ENCODE measurements around the gene SMARCC1. TPM values are rescaled to one million over a fixed set of nuclear protein-coding genes. Genes with fewer than 3 reads are reported as not detected.

SMARCC1 gene
- total RNA-seq, 6 experiments from 2014 or later, result 65.8 to 81.9 (median 69.2) TPM

GRCh38 chr3:47658444-47658843 is 123.2 kb downstream of the SMARCC1 start:
- no peaks in the 10 kb centered on the region for H3K27me3 Mint-ChIP-seq (ENCODE audit: insufficient read depth)
- no peaks in the 10 kb centered on the region for H3K9me3 Mint-ChIP-seq
- H3K4me3 Mint-ChIP-seq, result no peak overlapping the region
- H3K4me1 Mint-ChIP-seq (ENCODE audit: low read depth), result peaks cover 15% of the 10 kb centered on the region
- no peak overlapping the region for H3K27ac Mint-ChIP-seq
- no peak for TF ChIP-seq CTCF (IDR thresholded peaks at IDR 0.05)
- DNase-seq, result no peak
- H3K36me3 Mint-ChIP-seq (ENCODE audit: low read depth), result peaks cover 35% of the 10 kb centered on the region

GRCh38 chr3:47652142-47652541 is 129.6 kb downstream of the SMARCC1 start:
- TF ChIP-seq CTCF (IDR thresholded peaks at IDR 0.05), result no peak
- H3K9me3 Mint-ChIP-seq, result no peaks in the 10 kb centered on the region
- DNase-seq, result no peak
- no peaks in the 10 kb centered on the region for H3K27me3 Mint-ChIP-seq (ENCODE audit: insufficient read depth)
- H3K4me1 Mint-ChIP-seq (ENCODE audit: low read depth), result no peaks in the 10 kb centered on the region
- H3K4me3 Mint-ChIP-seq, result no peak overlapping the region
- peaks cover 14% of the 10 kb centered on the region for H3K36me3 Mint-ChIP-seq (ENCODE audit: low read depth)
- no peak overlapping the region for H3K27ac Mint-ChIP-seq

- Mint-ChIP-seq H3K4me1 (ENCODE audit: low read depth) (peaks cover 15% of the 10 kb centered on the region), H3K36me3 (ENCODE audit: low read depth) (peaks cover 4% of the 10 kb centered on the region; the same call in 1 of the 2 replicates), H3K9me3 (no peaks in the 10 kb centered on the region), H3K4me3 (no peak overlapping the region), H3K27ac (no peak overlapping the region), H3K27me3 (ENCODE audit: insufficient read depth) (no peaks in the 10 kb centered on the region)
- DNase-seq, result no peak
- TF ChIP-seq CTCF (IDR thresholded peaks at IDR 0.05), result no peak
Measured at GRCh38 chr3:47650294-47650693, 131.4 kb downstream of the SMARCC1 start.

- H3K9me3 Mint-ChIP-seq, result no peaks in the 10 kb centered on the region
- H3K27me3 Mint-ChIP-seq (ENCODE audit: insufficient read depth), result no peaks in the 10 kb centered on the region
- no peak for DNase-seq
- H3K4me1 Mint-ChIP-seq (ENCODE audit: low read depth), result peaks cover 20% of the 10 kb centered on the region
- H3K27ac Mint-ChIP-seq, result no peak overlapping the region
- peaks cover 4% of the 10 kb centered on the region; the same call in 1 of the 2 replicates for H3K36me3 Mint-ChIP-seq (ENCODE audit: low read depth)
- TF ChIP-seq CTCF (IDR thresholded peaks at IDR 0.05), result no peak
- H3K4me3 Mint-ChIP-seq, result no peak overlapping the region
Measured at GRCh38 chr3:47647550-47647949, 134.1 kb downstream of the SMARCC1 start.

GRCh38 chr3:47646362-47646761 is 135.3 kb downstream of the SMARCC1 start:
- no peak for DNase-seq
- no peaks in the 10 kb centered on the region for H3K9me3 Mint-ChIP-seq
- no peak overlapping the region for H3K27ac Mint-ChIP-seq
- H3K4me3 Mint-ChIP-seq, result no peak overlapping the region
- no peaks in the 10 kb centered on the region; the same call in 1 of the 2 replicates for H3K27me3 Mint-ChIP-seq (ENCODE audit: insufficient read depth)
- H3K36me3 Mint-ChIP-seq (ENCODE audit: low read depth), result peaks cover 4% of the 10 kb centered on the region; the same call in 1 of the 2 replicates
- TF ChIP-seq CTCF (IDR thresholded peaks at IDR 0.05), result no peak
- H3K4me1 Mint-ChIP-seq (ENCODE audit: low read depth), result peaks cover 20% of the 10 kb centered on the region

- Mint-ChIP-seq H3K4me1 (ENCODE audit: low read depth) (peaks cover 20% of the 10 kb centered on the region), H3K9me3 (no peaks in the 10 kb centered on the region), H3K27me3 (ENCODE audit: insufficient read depth) (no peaks in the 10 kb centered on the region; the same call in 1 of the 2 replicates), H3K27ac (no peak overlapping the region), H3K36me3 (ENCODE audit: low read depth) (peaks cover 4% of the 10 kb centered on the region; the same call in 1 of the 2 replicates), H3K4me3 (no peak overlapping the region)
- no peak for TF ChIP-seq CTCF (IDR thresholded peaks at IDR 0.05)
- DNase-seq, result no peak
Measured at GRCh38 chr3:47645551-47645950, 136.1 kb downstream of the SMARCC1 start.

All from HFFc6 (cell line).